Ishikawa (cell line): ENCODE data around the gene DDX17.
A peak's percentile ranks its signal among the peaks of the same experiment; 100 is the strongest.

Experiments
- CEBPB ChIP-seq: IDR thresholded peaks from 2 replicates; pipeline ENCODE4 v1.6.1; 2012
- CREB1 ChIP-seq: IDR thresholded peaks from 2 replicates; pipeline ENCODE4 v1.6.1; 2012; ENCODE audit warnings: low read depth
- EGR1 ChIP-seq: IDR thresholded peaks from 2 replicates; pipeline ENCODE4 v1.6.1; 2012
- EP300 ChIP-seq: IDR thresholded peaks from 2 replicates; pipeline ENCODE4 v1.6.1; 2012; ENCODE audit warnings: borderline replicate concordance
- FOXM1 ChIP-seq: IDR thresholded peaks from 2 replicates; pipeline ENCODE4 v1.6.1; 2012; ENCODE audit warnings: low read depth, borderline replicate concordance
- MAX ChIP-seq: IDR thresholded peaks from 2 replicates; pipeline ENCODE4 v1.6.1; 2012
- NFIC ChIP-seq: IDR thresholded peaks from 2 replicates; pipeline ENCODE4 v1.6.1; 2012
- RAD21 ChIP-seq: IDR thresholded peaks from 2 replicates; pipeline ENCODE4 v1.6.1; 2012; ENCODE audit warnings: low read depth
- REST ChIP-seq: IDR thresholded peaks from 2 replicates; pipeline ENCODE4 v1.6.1; 2012; ENCODE audit warnings: low read depth, mild to moderate bottlenecking
- TAF1 ChIP-seq: IDR thresholded peaks from 2 replicates; pipeline ENCODE4 v1.6.1; 2012; ENCODE audit warnings: low read depth, mild to moderate bottlenecking
- TCF12 ChIP-seq: IDR thresholded peaks from 2 replicates; pipeline ENCODE4 v1.6.1; 2012; ENCODE audit warnings: low read depth
- TEAD4 ChIP-seq: IDR thresholded peaks from 2 replicates; pipeline ENCODE4 v1.6.1; 2012
- USF1 ChIP-seq: IDR thresholded peaks from 2 replicates; pipeline ENCODE4 v1.6.1; 2012
- YY1 ChIP-seq: IDR thresholded peaks from 2 replicates; pipeline ENCODE4 v1.6.1; 2012; ENCODE audit warnings: low read depth
- ZBTB7A ChIP-seq: IDR thresholded peaks from 2 replicates; pipeline ENCODE4 v1.6.1; 2012; ENCODE audit warnings: low read depth

The DDX17 gene

GRCh38 chr22:38461057-38461413 is 45.1 kb downstream of the DDX17 start:
- TF ChIP-seq TEAD4 (no peak), RAD21 (no peak)

- no peak for TF ChIP-seq NFIC
- TF ChIP-seq EGR1, result no peak
- no peak for TF ChIP-seq TCF12
These were observed 45.7 kb downstream of the DDX17 start for GRCh38 chr22:38460426-38460840.

GRCh38 chr22:38456841-38457699 is 49.0 kb downstream of the DDX17 start:
- TF ChIP-seq EP300, result no peak
- TF ChIP-seq TCF12, result no peak
- TF ChIP-seq ZBTB7A, result no peak
- TF ChIP-seq EGR1, result no peak
- no peak for TF ChIP-seq REST
- TF ChIP-seq FOXM1, result no peak
- TF ChIP-seq TAF1, result no peak
- no peak for TF ChIP-seq TEAD4
- no peak for TF ChIP-seq CREB1
- no peak for TF ChIP-seq CEBPB
- TF ChIP-seq NFIC, result no peak
- TF ChIP-seq RAD21, result no peak
- TF ChIP-seq MAX, result no peak
- no peak for TF ChIP-seq USF1
- TF ChIP-seq YY1, result no peak

- TF ChIP-seq REST (no peak), USF1 (no peak), ZBTB7A (no peak), FOXM1 (no peak), TCF12 (no peak), TAF1 (no peak), NFIC (no peak), CEBPB (no peak), RAD21 (no peak), EP300 (no peak), YY1 (no peak), CREB1 (no peak), TEAD4 (no peak), MAX (no peak), EGR1 (no peak)
These were observed 49.8 kb downstream of the DDX17 start for GRCh38 chr22:38456272-38456835.

- TF ChIP-seq EGR1 (no peak), USF1 (peak; percentile 76), YY1 (peak; percentile 58; the same call in 1 of the 2 replicates), ZBTB7A (peak; percentile 99)
These were observed 50.4 kb downstream of the DDX17 start for GRCh38 chr22:38455530-38456271.

GRCh38 chr22:38455076-38455529 is 51.0 kb downstream of the DDX17 start, which contains the start of gene KCNJ4:
Gene KCNJ4 (minus strand): TSS chr22:38455199. CDS start chr22:38428132, 27,067 bp downstream.
- TF ChIP-seq RAD21 (no peak), TEAD4 (no peak), NFIC (no peak), FOXM1 (no peak), USF1 (no peak), CEBPB (no peak), EP300 (no peak), REST (no peak), TCF12 (no peak), YY1 (no peak), EGR1 (no peak), ZBTB7A (no peak), MAX (no peak), CREB1 (no peak), TAF1 (no peak)
